Hepatocyte (in vitro differentiated cells): ENCODE results near the gene IGF2.

ENCODE experiments used
- CTCF ChIP-seq: fragments of 200-600 bp; sonication (generic); IDR thresholded peaks from 2 replicates; pipeline ENCODE4 v1.5.1; 2016; ENCODE audit warnings: antibody characterized with exemption, mild to moderate bottlenecking; ENCODE audit not compliant: poor library complexity
- EZH2 ChIP-seq: fragments of 200-600 bp; sonication (generic); IDR thresholded peaks from 2 replicates; pipeline ENCODE4 v1.6.1; 2016; ENCODE audit warnings: antibody characterized with exemption, mild to moderate bottlenecking, borderline replicate concordance
- EZH2phosphoT487 ChIP-seq: fragments of 200-600 bp; sonication (generic); IDR thresholded peaks from one replicate; pipeline ENCODE4 v1.6.1; 2018; ENCODE audit warnings: antibody characterized with exemption, mild to moderate bottlenecking, low read depth, moderate library complexity; ENCODE audit not compliant: unreplicated experiment, severe bottlenecking

- TF ChIP-seq CTCF (no peak), EZH2 (no peak), EZH2phosphoT487 (no peak)
These were observed 48.7 kb downstream of the IGF2 start for GRCh38 chr11:2090172-2091111.
